B cell (primary cell): ENCODE measurements around the gene OR1E1. TPM values are rescaled to one million over a fixed set of nuclear protein-coding genes. Genes with fewer than 3 reads are reported as not detected.
"Not testable (repeated sequence)": the region's sequence is repeated elsewhere in the genome, so short reads cannot be mapped to it uniquely, and the experiment has no call there.

Experiments
- ATAC-seq: fragments of 200-7000 bp; cut with Tn5 transposase; one replicate; pipeline ENCODE4 v1.10.0; 2021; ENCODE audit warnings: low read depth, mild to moderate bottlenecking, moderate number of reproducible peaks, moderate library complexity
- CTCF ChIA-PET: fragments of 350-600 bp; sonication (Branson Sonifier 250); formaldehyde crosslinking; loops from one replicate; lab custom pipeline; 2021; ENCODE audit warnings: antibody characterized with exemption, inconsistent platforms; lab: Charles Lee
- POLR2A ChIA-PET: fragments of 350-600 bp; sonication (Branson Sonifier 250); formaldehyde crosslinking; loops from one replicate; lab custom pipeline; 2021; ENCODE audit warnings: antibody characterized with exemption; lab: Charles Lee
- DNase-seq: peaks from one replicate; pipeline ENCODE4 v3.0.0; 2013
- H2AFZ ChIP-seq: 2 replicates; pipeline ENCODE4 v1.6.1; 2012; ENCODE audit warnings: mild to moderate bottlenecking, low read depth, low read length; ENCODE audit not compliant: insufficient read depth, poor library complexity, severe bottlenecking
- H3K27ac ChIP-seq, 2 donors: 1 replicate in 1 of 2; 2 replicates in 1 of 2; pipeline ENCODE4 v1.5.1; 2012 to 2013; ENCODE audit warnings: low read length in 2 of 2, mild to moderate bottlenecking in 2 of 2, moderate library complexity in 1 of 2
- H3K27me3 ChIP-seq, 4 experiments: fragments of 200-600 bp in 1 of 4; sonication (generic) in 1 of 4; replicated peaks in 1 of 4; 1 replicate in 2 of 4; 2 replicates in 2 of 4; pipeline versions ENCODE4 v1.6.1 to v1.7.0; 2013 to 2016; ENCODE audit warnings: low read length in 3 of 4, mild to moderate bottlenecking in 2 of 4, mixed read lengths in 1 of 4, moderate library complexity in 1 of 4; ENCODE audit not compliant: insufficient read depth in 4 of 4, control insufficient read depth in 3 of 4; ENCODE audit errors: control extremely low read depth in 1 of 4
- H3K36me3 ChIP-seq, 2 experiments: replicated peaks in 1 of 2; 1 replicate in 1 of 2; 2 replicates in 1 of 2; pipeline versions ENCODE4 v1.6.1 to v1.7.1; 2013; ENCODE audit warnings: low read length in 1 of 2; ENCODE audit not compliant: insufficient read depth in 2 of 2, control insufficient read depth in 1 of 2; ENCODE audit errors: control extremely low read depth in 1 of 2, extremely low read depth in 1 of 2
- H3K4me1 ChIP-seq, 2 donors: fragments of 200-600 bp in 1 of 2; sonication (generic) in 1 of 2; 1 replicate in 1 of 2; 2 replicates in 1 of 2; pipeline versions ENCODE4 v1.5.1 to v1.6.1; 2013 to 2017; ENCODE audit warnings: low read length in 2 of 2; ENCODE audit not compliant: control insufficient read depth in 2 of 2, insufficient read depth in 2 of 2
- H3K4me2 ChIP-seq: replicated peaks from 2 replicates; pipeline ENCODE3; 2012; ENCODE audit warnings: mild to moderate bottlenecking, low read depth, low read length; ENCODE audit not compliant: poor library complexity, severe bottlenecking
- H3K4me3 ChIP-seq, 5 experiments: fragments of 200-600 bp in 1 of 5; sonication (generic) in 1 of 5; 1 replicate in 3 of 5; 2 replicates in 2 of 5; pipeline versions ENCODE4 v1.5.1 to v1.7.0; 2011 to 2016; ENCODE audit warnings: low read length in 4 of 5, mild to moderate bottlenecking in 4 of 5, low read depth in 2 of 5, control low read depth in 1 of 5, moderate library complexity in 1 of 5; ENCODE audit not compliant: insufficient read depth in 1 of 5; ENCODE audit errors: control extremely low read depth in 1 of 5, extremely low read depth in 1 of 5
- H3K79me2 ChIP-seq: fragments of 200-600 bp; sonication (generic); one replicate; pipeline ENCODE4 v1.6.0; 2016; ENCODE audit warnings: low read length; ENCODE audit not compliant: control insufficient read depth, insufficient read depth
- H3K9ac ChIP-seq: fragments of 200-600 bp; sonication (generic); 2 replicates; pipeline ENCODE4 v1.6.1; 2017; ENCODE audit warnings: mild to moderate bottlenecking, low read length, moderate library complexity
- H3K9me3 ChIP-seq, 3 donors: one replicate each; pipeline versions ENCODE4 v1.6.1 to v1.7.1; 2013; ENCODE audit warnings: low read length in 2 of 3; ENCODE audit not compliant: control insufficient read depth in 2 of 3, insufficient read depth in 1 of 3; ENCODE audit errors: control extremely low read depth in 1 of 3
- H4K20me1 ChIP-seq: 2 replicates; pipeline ENCODE4 v1.6.0; 2012; ENCODE audit warnings: mild to moderate bottlenecking, low read length; ENCODE audit not compliant: insufficient read depth, control insufficient read depth, poor library complexity, severe bottlenecking
- H3K27ac Mint-ChIP-seq: one replicate; pipeline ENCODE4 v1.8.0; 2021; ENCODE audit warnings: mixed read lengths
- H3K27me3 Mint-ChIP-seq: one replicate; pipeline ENCODE4 v1.8.0; 2021; ENCODE audit warnings: mixed read lengths
- H3K4me1 Mint-ChIP-seq: one replicate; pipeline ENCODE4 v1.8.0; 2021; ENCODE audit warnings: mixed read lengths
- H3K4me3 Mint-ChIP-seq: one replicate; pipeline ENCODE4 v1.8.0; 2021; ENCODE audit warnings: mixed read lengths
- H3K9me3 Mint-ChIP-seq: one replicate; pipeline ENCODE4 v1.8.0; 2022; ENCODE audit warnings: mixed read lengths; ENCODE audit not compliant: insufficient read depth
- EZH2 ChIP-seq: IDR thresholded peaks from 2 replicates; pipeline ENCODE4 v1.6.1; 2012; ENCODE audit warnings: borderline replicate concordance, low read depth, mild to moderate bottlenecking, moderate library complexity, low read length; ENCODE audit not compliant: insufficient read depth, poor library complexity, severe bottlenecking
- WGBS: methylation state at CpG from one replicate; pipeline ENCODE4 v1.1.5; 2013; ENCODE audit warnings: missing lambda C conversion rate; ENCODE audit not compliant: insufficient coverage; 5-methylcytosine and 5-hydroxymethylcytosine counted together
- intact Hi-C: fragments of 100-400 bp; cut with micrococcal nuclease; formaldehyde crosslinking; loops from one replicate; pipeline ENCODE4 v1.10.0; 2022
- polyA plus RNA-seq: library from polyadenylated mRNA; depleted of rRNA; stranded (reverse); fragments of >200 nt; gene quantifications from 2 replicates; pipeline ENCODE4 v1.2.3, GENCODE V29; 2012
- total RNA-seq, 2 donors: library from RNA; stranded (reverse); fragments of 120-200 nt in 1 of 2; gene quantifications; 1 replicate in 1 of 2; 2 replicates in 1 of 2; pipeline versions ENCODE4 v1.2.3 to v1.2.4, GENCODE V29; 2013 to 2022
- TF ChIP-seq, protein P1 (sequence below): fragments of 200-600 bp; IDR thresholded peaks from one replicate; pipeline ENCODE4 v1.8.0; 2022; ENCODE audit warnings: antibody characterized with exemption, mild to moderate bottlenecking

The OR1E1 gene
- total and polyA plus RNA-seq, 2 donors (not counting 1 experiment from before 2014, with no cell fraction given) = not detected

- no peak overlapping the region for H3K9ac ChIP-seq
- DNase-seq = no peak
- H3K27ac ChIP-seq = no peak overlapping the region
- WGBS = 67% methylated on average over 1 of the region's 2 CpGs
- H3K27ac Mint-ChIP-seq = no peak overlapping the region
- H3K9me3 ChIP-seq = no peaks in the 10 kb centered on the region
- H3K79me2 ChIP-seq = no peaks in the 10 kb centered on the region
- no peak overlapping the region for H3K4me3 ChIP-seq
- no peak overlapping the region for H3K4me3 Mint-ChIP-seq
- POLR2A ChIA-PET = no interaction called here
- intact Hi-C loops = no loop called here
- peaks cover 0 to 7% (median 2%) of the 10 kb centered on the region in 4 experiments for H3K27me3 ChIP-seq
- no peaks in the 10 kb centered on the region for H3K4me1 Mint-ChIP-seq
- no peak for ATAC-seq
- H3K9me3 Mint-ChIP-seq = no peaks in the 10 kb centered on the region
- H3K4me2 ChIP-seq = no peak overlapping the region
- H3K4me1 ChIP-seq = no peaks in the 10 kb centered on the region
- CTCF ChIA-PET = no interaction called here
- TF ChIP-seq EZH2 = no peak
- TF ChIP-seq, protein P1, sequence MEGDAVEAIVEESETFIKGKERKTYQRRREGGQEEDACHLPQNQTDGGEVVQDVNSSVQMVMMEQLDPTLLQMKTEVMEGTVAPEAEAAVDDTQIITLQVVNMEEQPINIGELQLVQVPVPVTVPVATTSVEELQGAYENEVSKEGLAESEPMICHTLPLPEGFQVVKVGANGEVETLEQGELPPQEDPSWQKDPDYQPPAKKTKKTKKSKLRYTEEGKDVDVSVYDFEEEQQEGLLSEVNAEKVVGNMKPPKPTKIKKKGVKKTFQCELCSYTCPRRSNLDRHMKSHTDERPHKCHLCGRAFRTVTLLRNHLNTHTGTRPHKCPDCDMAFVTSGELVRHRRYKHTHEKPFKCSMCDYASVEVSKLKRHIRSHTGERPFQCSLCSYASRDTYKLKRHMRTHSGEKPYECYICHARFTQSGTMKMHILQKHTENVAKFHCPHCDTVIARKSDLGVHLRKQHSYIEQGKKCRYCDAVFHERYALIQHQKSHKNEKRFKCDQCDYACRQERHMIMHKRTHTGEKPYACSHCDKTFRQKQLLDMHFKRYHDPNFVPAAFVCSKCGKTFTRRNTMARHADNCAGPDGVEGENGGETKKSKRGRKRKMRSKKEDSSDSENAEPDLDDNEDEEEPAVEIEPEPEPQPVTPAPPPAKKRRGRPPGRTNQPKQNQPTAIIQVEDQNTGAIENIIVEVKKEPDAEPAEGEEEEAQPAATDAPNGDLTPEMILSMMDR = no peak
- H4K20me1 ChIP-seq = no peaks in the 10 kb centered on the region
- H3K27me3 Mint-ChIP-seq = peaks cover 29% of the 10 kb centered on the region
- H2AFZ ChIP-seq = no peak overlapping the region
- H3K36me3 ChIP-seq = no peaks in the 10 kb centered on the region
Measured at GRCh38 chr17:3418222-3418621, 20.0 kb upstream of the OR1E1 start.

GRCh38 chr17:3415610-3416009, 17.4 kb upstream of the OR1E1 start:
- Histone ChIP-seq H3K9me3 (no peaks in the 10 kb centered on the region), H4K20me1 (no peaks in the 10 kb centered on the region), H3K4me3 (no peak overlapping the region), H3K27me3 (peaks cover 0 to 4% (median 0%) of the 10 kb centered on the region in 4 experiments), H3K9ac (no peak overlapping the region), H3K36me3 (no peaks in the 10 kb centered on the region), H3K27ac (no peak overlapping the region), H2AFZ (no peak overlapping the region), H3K4me2 (no peak overlapping the region), H3K79me2 (no peaks in the 10 kb centered on the region), H3K4me1 (no peaks in the 10 kb centered on the region)
- DNase-seq = no peak
- Mint-ChIP-seq H3K4me3 (no peak overlapping the region), H3K27ac (no peak overlapping the region), H3K4me1 (no peaks in the 10 kb centered on the region), H3K27me3 (peaks cover 24% of the 10 kb centered on the region), H3K9me3 (no peaks in the 10 kb centered on the region)
- 85% methylated on average over 2 of the region's 5 CpGs for WGBS
- TF ChIP-seq EZH2 = no peak
- TF ChIP-seq, protein P1 = no peak
- ChIA-PET CTCF (no interaction called here), POLR2A (no interaction called here)
- intact Hi-C loops = no loop called here
- ATAC-seq = no peak

DNA sequence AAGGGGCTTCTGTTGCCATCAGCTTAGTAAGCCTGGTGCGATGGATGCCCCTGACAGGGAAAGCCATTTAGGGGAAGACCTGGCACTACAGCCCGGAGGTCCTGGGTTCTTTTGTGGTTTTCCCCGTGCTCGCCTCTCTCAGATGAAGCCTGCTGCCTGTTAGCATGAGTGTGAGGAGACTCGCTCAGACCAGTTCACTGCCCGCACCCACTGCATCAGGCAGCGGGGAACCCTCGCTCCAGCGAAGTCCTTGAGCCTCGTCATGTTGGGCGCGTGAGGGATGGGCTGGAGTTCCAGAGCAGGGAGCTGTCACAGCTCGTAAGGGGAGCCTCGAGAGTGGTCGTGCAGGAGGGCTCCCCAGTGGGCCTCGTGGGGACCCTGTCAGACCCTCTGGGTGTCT, 14.0 kb upstream of the OR1E1 start:
- H3K4me3 Mint-ChIP-seq, H3K79me2 ChIP-seq, H3K4me2 ChIP-seq, H3K4me1 Mint-ChIP-seq, H3K4me3 ChIP-seq, H2AFZ ChIP-seq, H3K27ac ChIP-seq, H3K4me1 ChIP-seq, H3K9ac ChIP-seq, H3K27me3 ChIP-seq, H3K9me3 Mint-ChIP-seq, CTCF ChIA-PET, H4K20me1 ChIP-seq, H3K36me3 ChIP-seq, H3K27ac Mint-ChIP-seq, DNase-seq, H3K9me3 ChIP-seq, intact Hi-C loops, POLR2A ChIA-PET, ATAC-seq: not testable (repeated sequence)
- H3K27me3 Mint-ChIP-seq = peaks cover 31% of the 10 kb centered on the region
- WGBS = no CpG with 5 or more reads among the region's 16 CpGs
